ENCODE results near the gene GNAL.
A peak's percentile ranks its signal among the peaks of the same experiment; 100 is the strongest.
"Not testable (repeated sequence)": the region's sequence is repeated elsewhere in the genome, so short reads cannot be mapped to it uniquely, and the experiment has no call there.

The GNAL gene

GRCh38 chr18:11688972-11689668, at the start of gene GNAL:
Gene GNAL (plus strand): TSS chr18:11689264. CDS start chr18:11689564, 300 bp downstream.
- peak; percentile 91 for DNase-seq (ENCODE audit: low spot score)

GRCh38 chr18:11647310-11647709, 41.8 kb upstream of the GNAL start:
- not testable (repeated sequence) for DNase-seq (ENCODE audit: low spot score)

GRCh38 chr18:11647804-11648203, 41.3 kb upstream of the GNAL start:
- not testable (repeated sequence) for DNase-seq (ENCODE audit: low spot score)

- no peak for DNase-seq (ENCODE audit: low spot score)
Measured at GRCh38 chr18:11649839-11650238, 39.2 kb upstream of the GNAL start.

- DNase-seq (ENCODE audit: low spot score), result no peak
Measured at GRCh38 chr18:11651899-11652298, 37.2 kb upstream of the GNAL start.

GRCh38 chr18:11653521-11653920, 35.5 kb upstream of the GNAL start:
- no peak for DNase-seq (ENCODE audit: low spot score)

- peak; percentile 42 for DNase-seq (ENCODE audit: low spot score)
Measured at GRCh38 chr18:11654736-11655605, 34.1 kb upstream of the GNAL start.

GRCh38 chr18:11655606-11655932, 33.5 kb upstream of the GNAL start:
- no peak for DNase-seq (ENCODE audit: low spot score)

GRCh38 chr18:11657152-11657551, 31.9 kb upstream of the GNAL start:
- DNase-seq (ENCODE audit: low spot score), result no peak

GRCh38 chr18:11657554-11657953, 31.5 kb upstream of the GNAL start:
- DNase-seq (ENCODE audit: low spot score), result no peak

- no peak for DNase-seq (ENCODE audit: low spot score)
Measured at GRCh38 chr18:11658019-11658418, 31.0 kb upstream of the GNAL start.

GRCh38 chr18:11658989-11659388, 30.1 kb upstream of the GNAL start:
- no peak for DNase-seq (ENCODE audit: low spot score)

- DNase-seq (ENCODE audit: low spot score), result no peak
Measured at GRCh38 chr18:11660691-11661090, 28.4 kb upstream of the GNAL start.

GRCh38 chr18:11661430-11661829, 27.6 kb upstream of the GNAL start:
- DNase-seq (ENCODE audit: low spot score), result no peak

- no peak for DNase-seq (ENCODE audit: low spot score)
Measured at GRCh38 chr18:11663439-11664029, 25.5 kb upstream of the GNAL start.

GRCh38 chr18:11664286-11664685, 24.8 kb upstream of the GNAL start:
- DNase-seq (ENCODE audit: low spot score), result no peak

GRCh38 chr18:11665146-11665545, 23.9 kb upstream of the GNAL start:
- no peak for DNase-seq (ENCODE audit: low spot score)

- no peak for DNase-seq (ENCODE audit: low spot score)
Measured at GRCh38 chr18:11665587-11665986, 23.5 kb upstream of the GNAL start.

GRCh38 chr18:11666176-11666575, 22.9 kb upstream of the GNAL start:
- DNase-seq (ENCODE audit: low spot score), result no peak

GRCh38 chr18:11666831-11667230, 22.2 kb upstream of the GNAL start:
- no peak for DNase-seq (ENCODE audit: low spot score)

- DNase-seq (ENCODE audit: low spot score), result no peak
Measured at GRCh38 chr18:11667578-11667977, 21.5 kb upstream of the GNAL start.

GRCh38 chr18:11668441-11669169, 20.5 kb upstream of the GNAL start:
- no peak for DNase-seq (ENCODE audit: low spot score)
